SK-N-SH (cell line): ENCODE data around the gene PEX14.

ENCODE experiments used
- RXRA ChIP-seq: IDR thresholded peaks from 2 replicates; pipeline ENCODE4 v1.4.0; 2012; ENCODE audit warnings: low read depth, mild to moderate bottlenecking, borderline replicate concordance
- TEAD4 ChIP-seq: IDR thresholded peaks from 2 replicates; pipeline ENCODE4 v1.4.0; 2012; ENCODE audit warnings: mild to moderate bottlenecking, borderline replicate concordance; ENCODE audit not compliant: insufficient read depth

DNA sequence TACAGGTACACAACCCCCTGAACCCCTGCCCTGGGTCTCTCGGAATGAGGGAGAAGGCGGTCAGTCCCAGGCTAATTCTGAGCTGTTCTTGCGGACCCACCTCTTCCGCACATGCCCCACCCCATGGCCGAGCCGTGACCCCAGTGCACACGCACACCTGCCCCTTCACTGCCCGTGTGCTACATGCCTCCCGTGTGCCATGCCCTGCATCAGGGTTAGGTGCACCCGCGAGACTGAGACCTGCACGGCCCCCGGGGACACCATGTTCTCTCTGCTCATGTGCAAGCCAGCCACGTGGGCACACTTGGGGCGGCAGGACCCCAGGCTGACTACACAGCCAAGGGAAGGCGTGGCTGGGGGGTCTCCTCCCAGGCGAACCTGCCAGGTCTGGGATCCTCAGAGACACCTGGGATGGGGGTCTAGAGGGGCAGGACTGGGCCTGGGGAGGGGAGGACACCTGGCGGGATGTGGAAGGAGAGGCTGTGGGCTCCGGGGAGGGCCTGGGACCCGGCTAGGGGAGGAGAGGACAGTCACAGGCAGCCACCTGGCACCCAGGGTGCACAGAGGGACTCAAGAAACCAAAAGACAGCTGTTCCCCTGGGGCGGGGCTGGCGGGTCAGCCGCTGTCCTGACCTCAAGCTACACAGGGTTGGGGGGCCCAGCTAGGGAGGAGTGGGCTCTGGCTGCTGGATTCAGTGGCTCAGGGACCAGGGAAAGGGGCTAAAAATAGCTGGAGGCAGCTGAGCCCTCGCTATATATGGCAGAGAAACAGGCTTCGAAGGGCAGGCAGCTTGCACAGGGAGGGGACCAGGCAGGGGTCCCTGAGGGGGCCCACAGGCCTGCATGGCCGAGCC, 188.3 kb downstream of the PEX14 start:
- no peak for TF ChIP-seq TEAD4
- no peak for TF ChIP-seq RXRA
